Activated CD4-positive, alpha-beta T cell treated with anti-CD3 and anti-CD28 coated beads, Interleukin-2, amount 50 U/mL, for 16 hours (primary cell): ENCODE results near the gene CDK18.

ENCODE experiments used
- DNase-seq: peaks from one replicate; pipeline ENCODE4 v3.0.0-alpha.2; 2020

CDK18 gene

GRCh38 chr1:205525495-205526285, 21.2 kb downstream of the CDK18 start:
- no peak for DNase-seq

GRCh38 chr1:205526431-205526830, 22.0 kb downstream of the CDK18 start:
- no peak for DNase-seq

- no peak for DNase-seq
Measured at GRCh38 chr1:205527931-205528330, 23.5 kb downstream of the CDK18 start.

- no peak for DNase-seq
Measured at GRCh38 chr1:205528446-205528886, 24.0 kb downstream of the CDK18 start.

GRCh38 chr1:205528887-205529825, 24.7 kb downstream of the CDK18 start:
- DNase-seq = peak; percentile 78

- DNase-seq = no peak
Measured at GRCh38 chr1:205530116-205530515, 25.6 kb downstream of the CDK18 start.

- DNase-seq = no peak
Measured at GRCh38 chr1:205531191-205532025, 26.9 kb downstream of the CDK18 start.

- DNase-seq = no peak
Measured at GRCh38 chr1:205532026-205532898, 27.8 kb downstream of the CDK18 start.

- no peak for DNase-seq
Measured at GRCh38 chr1:205532996-205533735, 28.7 kb downstream of the CDK18 start.

- no peak for DNase-seq
Measured at GRCh38 chr1:205533748-205534443, 29.4 kb downstream of the CDK18 start.

GRCh38 chr1:205534444-205534985, 30.0 kb downstream of the CDK18 start:
- DNase-seq = no peak

GRCh38 chr1:205535096-205535495, 30.6 kb downstream of the CDK18 start:
- DNase-seq = no peak

GRCh38 chr1:205535866-205536758, 31.6 kb downstream of the CDK18 start:
- no peak for DNase-seq

GRCh38 chr1:205536759-205537361, 32.4 kb downstream of the CDK18 start:
- peak; percentile 67 for DNase-seq

- no peak for DNase-seq
Measured at GRCh38 chr1:205537386-205538018, 33.0 kb downstream of the CDK18 start.

- no peak for DNase-seq
Measured at GRCh38 chr1:205538235-205538840, 33.9 kb downstream of the CDK18 start.

- no peak for DNase-seq
Measured at GRCh38 chr1:205541161-205541886, 36.9 kb downstream of the CDK18 start.
